ENCODE measurements around the gene PLPP4. TPM values are rescaled to one million over a fixed set of nuclear protein-coding genes. Genes with fewer than 3 reads are reported as not detected.

PLPP4 gene
- total RNA-seq, 1 experiment from 2014 or later: not detected

- Histone ChIP-seq H3K14ac (ENCODE audit: insufficient read depth, low read length) (no peak overlapping the region), H2BK120ac (ENCODE audit: low read depth, low read length, poor library complexity, severe bottlenecking) (no peak overlapping the region), H3K27ac (ENCODE audit: insufficient read length, low read depth, low read length) (no peak overlapping the region), H3K27me3 (ENCODE audit: insufficient read depth, low read length) (no peaks in the 10 kb centered on the region), H3K9me3 (ENCODE audit: control insufficient read depth, low read depth, low read length) (no peaks in the 10 kb centered on the region), H2BK15ac (ENCODE audit: low read depth, low read length) (no peak overlapping the region), H4K91ac (ENCODE audit: insufficient read length, low read depth, low read length) (no peak overlapping the region), H2BK20ac (ENCODE audit: low read depth, low read length, poor library complexity, severe bottlenecking) (no peak overlapping the region), H3K23me2 (ENCODE audit: insufficient read length, low read depth, low read length, poor library complexity, severe bottlenecking) (peaks cover 3% of the 10 kb centered on the region), H3K79me2 (ENCODE audit: insufficient read depth, low read length) (no peaks in the 10 kb centered on the region), H2AK5ac (ENCODE audit: insufficient read length, low read length) (no peak overlapping the region), H3K4me1 (ENCODE audit: insufficient read depth, low read length) (no peaks in the 10 kb centered on the region), H3K18ac (ENCODE audit: insufficient read length, low read depth, low read length) (no peak overlapping the region), H3K79me1 (ENCODE audit: insufficient read depth, low read depth, low read length, poor library complexity, severe bottlenecking) (no peaks in the 10 kb centered on the region), H4K20me1 (ENCODE audit: control insufficient read depth, insufficient read depth, insufficient read length) (no peaks in the 10 kb centered on the region), H4K5ac (ENCODE audit: insufficient read length, low read depth, low read length) (no peak overlapping the region), H2AFZ (ENCODE audit: low read length) (no peak overlapping the region), H3K9ac (ENCODE audit: extremely low read depth, insufficient read length, low read length) (no peak overlapping the region), H4K8ac (replicated peaks; ENCODE audit: insufficient read length, low read depth, low read length) (no peak overlapping the region), H3K4ac (ENCODE audit: low read depth, low read length) (no peak overlapping the region), H3K23ac (ENCODE audit: insufficient read length, low read depth, low read length) (no peak overlapping the region), H3K56ac (ENCODE audit: insufficient read length, low read depth, low read length) (no peak overlapping the region), H2BK5ac (ENCODE audit: insufficient read length, low read length) (no peak overlapping the region), H2BK12ac (ENCODE audit: insufficient read length, low read depth, low read length) (no peak overlapping the region), H3T11ph (ENCODE audit: low read length) (no peak overlapping the region), H3K4me2 (ENCODE audit: insufficient read depth, insufficient read length, low read length) (no peak overlapping the region)
- Mint-ChIP-seq H3K9me3 (peaks cover 0 to 3% of the 10 kb centered on the region in 2 experiments; a peak in 1 of 5 replicates), H3K4me1 (peaks cover 0 to 8% of the 10 kb centered on the region in 2 experiments; a peak in 3 of 4 replicates), H3K27ac (no peak overlapping the region), H3K27me3 (ENCODE audit: low read depth) (peaks cover 4% of the 10 kb centered on the region; the same call in 1 of the 2 replicates), H3K4me3 (no peak overlapping the region), H3K36me3 (ENCODE audit: insufficient read depth in 1 of 3, low read depth in 3 of 3) (no peaks in the 10 kb centered on the region)
- WGBS (ENCODE audit: extremely low coverage, insufficient read length, low lambda C conversion rate): no CpG with 5 or more reads among the region's 2 CpGs
- DNase-seq: no peak
- TF ChIP-seq CTCF (conservative IDR thresholded peaks at IDR 0.05): no peak
Observed at GRCh38 chr10:120437541-120437940, 19.5 kb upstream of the PLPP4 start.

Measured in H9 (cell line).